OCI-LY3 (cell line): ENCODE data around the gene NBPF3.

Experiments
- CTCF ChIP-seq: fragments of 200-600, 300-600 bp; sonication (generic); IDR thresholded peaks from 2 replicates; pipeline ENCODE4 v1.5.1; 2014; ENCODE audit warnings: antibody characterized with exemption, low read length, low read depth
- EZH2phosphoT487 ChIP-seq: fragments of 200-600 bp; shearing (Covaris generic); IDR thresholded peaks from 2 replicates; pipeline ENCODE4 v1.6.1; 2018; ENCODE audit warnings: antibody characterized with exemption, mixed run types, low read depth

GRCh38 chr1:21495225-21495820, 55.4 kb downstream of the NBPF3 start:
- TF ChIP-seq CTCF, result no peak
- no peak for TF ChIP-seq EZH2phosphoT487
